ENCODE measurements around the gene USP48. TPM values are rescaled to one million over a fixed set of nuclear protein-coding genes. Genes with fewer than 3 reads are reported as not detected.

Gene USP48
- total RNA-seq, 1 experiment from 2014 or later: 84.8 TPM

GRCh38 chr1:21644348-21644747, 138.6 kb downstream of the USP48 start:
- Histone ChIP-seq H3K79me1 (ENCODE audit: insufficient read depth, low read depth, low read length, poor library complexity, severe bottlenecking) (no peaks in the 10 kb centered on the region), H3K27ac (ENCODE audit: insufficient read length, low read depth, low read length) (no peak overlapping the region), H3K9ac (ENCODE audit: extremely low read depth, insufficient read length, low read length) (no peak overlapping the region), H3K23ac (ENCODE audit: insufficient read length, low read depth, low read length) (no peak overlapping the region), H2BK15ac (ENCODE audit: low read depth, low read length) (no peak overlapping the region), H3T11ph (ENCODE audit: low read length) (no peak overlapping the region), H3K18ac (ENCODE audit: insufficient read length, low read depth, low read length) (no peak overlapping the region), H2BK12ac (ENCODE audit: insufficient read length, low read depth, low read length) (no peak overlapping the region), H3K9me3 (ENCODE audit: control insufficient read depth, low read depth, low read length) (no peaks in the 10 kb centered on the region), H2BK20ac (ENCODE audit: low read depth, low read length, poor library complexity, severe bottlenecking) (no peak overlapping the region), H3K56ac (ENCODE audit: insufficient read length, low read depth, low read length) (no peak overlapping the region), H2BK120ac (ENCODE audit: low read depth, low read length, poor library complexity, severe bottlenecking) (no peak overlapping the region), H3K14ac (ENCODE audit: insufficient read depth, low read length) (no peak overlapping the region), H4K91ac (ENCODE audit: insufficient read length, low read depth, low read length) (no peak overlapping the region), H2AFZ (ENCODE audit: low read length) (no peak overlapping the region), H3K4me1 (ENCODE audit: insufficient read depth, low read length) (no peaks in the 10 kb centered on the region), H2AK5ac (ENCODE audit: insufficient read length, low read length) (no peak overlapping the region), H3K79me2 (ENCODE audit: insufficient read depth, low read length) (no peaks in the 10 kb centered on the region), H4K8ac (replicated peaks; ENCODE audit: insufficient read length, low read depth, low read length) (no peak overlapping the region), H3K27me3 (ENCODE audit: insufficient read depth, low read length) (no peaks in the 10 kb centered on the region), H3K4ac (ENCODE audit: low read depth, low read length) (no peak overlapping the region), H2BK5ac (ENCODE audit: insufficient read length, low read length) (no peak overlapping the region), H4K20me1 (ENCODE audit: control insufficient read depth, insufficient read depth, insufficient read length) (no peaks in the 10 kb centered on the region), H3K4me2 (ENCODE audit: insufficient read depth, insufficient read length, low read length) (no peak overlapping the region), H3K23me2 (ENCODE audit: insufficient read length, low read depth, low read length, poor library complexity, severe bottlenecking) (no peaks in the 10 kb centered on the region), H4K5ac (ENCODE audit: insufficient read length, low read depth, low read length) (no peak overlapping the region)
- Mint-ChIP-seq H3K27me3 (ENCODE audit: low read depth) (peaks cover 2% of the 10 kb centered on the region), H3K4me3 (no peak overlapping the region), H3K27ac (no peak overlapping the region), H3K9me3 (no peaks in the 10 kb centered on the region), H3K4me1 (peaks cover 15 to 30% of the 10 kb centered on the region in 2 experiments), H3K36me3 (ENCODE audit: insufficient read depth in 1 of 3, low read depth in 3 of 3) (no peaks in the 10 kb centered on the region)
- no CpG with 5 or more reads among the region's 10 CpGs for WGBS (ENCODE audit: extremely low coverage, insufficient read length, low lambda C conversion rate)
- TF ChIP-seq CTCF (conservative IDR thresholded peaks at IDR 0.05): no peak
- no peak for DNase-seq
